Measurements from ENCODE around the gene CTDP1.

The CTDP1 gene

DNA sequence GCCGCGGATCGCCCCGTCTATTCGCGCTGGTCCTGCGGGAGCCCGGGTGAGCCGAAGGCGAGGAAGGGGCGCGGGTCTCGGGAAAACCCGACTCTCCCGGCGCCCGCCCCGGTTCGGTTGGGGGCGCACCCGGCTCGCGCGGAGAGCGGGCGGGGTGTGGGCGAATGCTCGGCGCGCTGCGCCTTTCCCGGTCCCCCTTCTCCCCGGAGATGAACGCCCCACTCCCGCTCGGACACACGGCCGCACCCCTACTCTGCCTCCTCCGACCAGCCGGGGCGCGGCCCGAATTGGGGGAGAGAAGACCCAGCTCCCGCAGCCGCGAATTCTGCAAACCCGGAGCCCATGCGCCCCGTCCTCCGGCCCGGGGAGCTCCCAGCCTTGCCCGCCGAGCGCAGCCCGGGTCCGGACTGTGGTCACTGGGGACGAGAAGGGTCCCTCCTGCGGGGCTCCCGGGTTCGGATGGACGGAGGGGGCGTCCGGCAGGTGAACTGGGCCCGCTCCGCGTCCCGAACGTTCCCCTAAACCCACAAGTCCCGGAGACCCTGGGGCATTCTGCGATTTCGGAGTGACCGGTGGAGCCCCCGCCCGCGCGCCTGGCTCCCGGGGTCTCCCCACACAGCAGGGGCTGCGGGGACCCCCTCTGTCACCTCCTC is 118.9 kb downstream of the CTDP1 start:
- H3K36me3 ChIP-seq (ENCODE audit: control insufficient read depth in 2 of 2, insufficient read depth in 1 of 2, low read length in 2 of 2), result no peaks in the 10 kb centered on the region
- H3K4me1 ChIP-seq (ENCODE audit: control insufficient read depth, insufficient read depth, low read length), result no peaks in the 10 kb centered on the region; the same call in 1 of the 2 replicates
- H3K27ac ChIP-seq (ENCODE audit: extremely low read depth, low read depth, low read length), result no peak overlapping the region
- CTCF ChIA-PET, result interaction anchor here (0.6 to 1.1 kb wide), 4 partner anchors 13 to 452 kb away, joined by 3 to 4 read pairs (median 3); no protein-coding TSS in a partner anchor
- peak overlapping the region; percentile 10 for H3K4me3 ChIP-seq (ENCODE audit: low read depth, low read length)
- TF ChIP-seq ZNF510 (tag by site-specific recombination; IDR thresholded peaks at IDR 0.05; ENCODE audit: insufficient replicate concordance), result no peak
- TF ChIP-seq, protein P1, sequence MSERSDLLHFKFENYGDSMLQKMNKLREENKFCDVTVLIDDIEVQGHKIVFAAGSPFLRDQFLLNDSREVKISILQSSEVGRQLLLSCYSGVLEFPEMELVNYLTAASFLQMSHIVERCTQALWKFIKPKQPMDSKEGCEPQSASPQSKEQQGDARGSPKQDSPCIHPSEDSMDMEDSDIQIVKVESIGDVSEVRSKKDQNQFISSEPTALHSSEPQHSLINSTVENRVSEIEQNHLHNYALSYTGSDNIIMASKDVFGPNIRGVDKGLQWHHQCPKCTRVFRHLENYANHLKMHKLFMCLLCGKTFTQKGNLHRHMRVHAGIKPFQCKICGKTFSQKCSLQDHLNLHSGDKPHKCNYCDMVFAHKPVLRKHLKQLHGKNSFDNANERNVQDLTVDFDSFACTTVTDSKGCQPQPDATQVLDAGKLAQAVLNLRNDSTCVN (tag by site-specific recombination; optimal IDR thresholded peaks at IDR 0.05), result no peak
- TF ChIP-seq, protein P2, sequence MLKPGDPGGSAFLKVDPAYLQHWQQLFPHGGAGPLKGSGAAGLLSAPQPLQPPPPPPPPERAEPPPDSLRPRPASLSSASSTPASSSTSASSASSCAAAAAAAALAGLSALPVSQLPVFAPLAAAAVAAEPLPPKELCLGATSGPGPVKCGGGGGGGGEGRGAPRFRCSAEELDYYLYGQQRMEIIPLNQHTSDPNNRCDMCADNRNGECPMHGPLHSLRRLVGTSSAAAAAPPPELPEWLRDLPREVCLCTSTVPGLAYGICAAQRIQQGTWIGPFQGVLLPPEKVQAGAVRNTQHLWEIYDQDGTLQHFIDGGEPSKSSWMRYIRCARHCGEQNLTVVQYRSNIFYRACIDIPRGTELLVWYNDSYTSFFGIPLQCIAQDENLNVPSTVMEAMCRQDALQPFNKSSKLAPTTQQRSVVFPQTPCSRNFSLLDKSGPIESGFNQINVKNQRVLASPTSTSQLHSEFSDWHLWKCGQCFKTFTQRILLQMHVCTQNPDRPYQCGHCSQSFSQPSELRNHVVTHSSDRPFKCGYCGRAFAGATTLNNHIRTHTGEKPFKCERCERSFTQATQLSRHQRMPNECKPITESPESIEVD (tag by site-specific recombination; IDR thresholded peaks at IDR 0.05), result no peak
- TF ChIP-seq, protein P3, sequence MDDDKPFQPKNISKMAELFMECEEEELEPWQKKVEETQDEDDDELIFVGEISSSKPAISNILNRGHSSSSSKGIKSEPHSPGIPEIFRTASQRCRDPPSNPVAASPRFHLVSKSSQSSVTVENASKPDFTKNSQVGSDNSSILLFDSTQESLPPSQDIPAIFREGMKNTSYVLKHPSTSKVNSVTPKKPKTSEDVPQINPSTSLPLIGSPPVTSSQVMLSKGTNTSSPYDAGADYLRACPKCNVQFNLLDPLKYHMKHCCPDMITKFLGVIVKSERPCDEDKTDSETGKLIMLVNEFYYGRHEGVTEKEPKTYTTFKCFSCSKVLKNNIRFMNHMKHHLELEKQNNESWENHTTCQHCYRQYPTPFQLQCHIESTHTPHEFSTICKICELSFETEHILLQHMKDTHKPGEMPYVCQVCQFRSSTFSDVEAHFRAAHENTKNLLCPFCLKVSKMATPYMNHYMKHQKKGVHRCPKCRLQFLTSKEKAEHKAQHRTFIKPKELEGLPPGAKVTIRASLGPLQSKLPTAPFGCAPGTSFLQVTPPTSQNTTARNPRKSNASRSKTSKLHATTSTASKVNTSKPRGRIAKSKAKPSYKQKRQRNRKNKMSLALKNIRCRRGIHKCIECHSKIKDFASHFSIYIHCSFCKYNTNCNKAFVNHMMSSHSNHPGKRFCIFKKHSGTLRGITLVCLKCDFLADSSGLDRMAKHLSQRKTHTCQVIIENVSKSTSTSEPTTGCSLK (tag by site-specific recombination; IDR thresholded peaks at IDR 0.05), result no peak
- no peak for TF ChIP-seq ZNF654 (tag by site-specific recombination; IDR thresholded peaks at IDR 0.05; ENCODE audit: low read depth)
- TF ChIP-seq ZNF530 (tag by site-specific recombination; IDR thresholded peaks at IDR 0.05; ENCODE audit: low read depth), result no peak
- no peak for TF ChIP-seq ZNF350 (tag by site-specific recombination; IDR thresholded peaks at IDR 0.05)
- TF ChIP-seq KLF9 (tag by site-specific recombination; IDR thresholded peaks at IDR 0.05; ENCODE audit: low read depth), result no peak
- TF ChIP-seq, protein P4, sequence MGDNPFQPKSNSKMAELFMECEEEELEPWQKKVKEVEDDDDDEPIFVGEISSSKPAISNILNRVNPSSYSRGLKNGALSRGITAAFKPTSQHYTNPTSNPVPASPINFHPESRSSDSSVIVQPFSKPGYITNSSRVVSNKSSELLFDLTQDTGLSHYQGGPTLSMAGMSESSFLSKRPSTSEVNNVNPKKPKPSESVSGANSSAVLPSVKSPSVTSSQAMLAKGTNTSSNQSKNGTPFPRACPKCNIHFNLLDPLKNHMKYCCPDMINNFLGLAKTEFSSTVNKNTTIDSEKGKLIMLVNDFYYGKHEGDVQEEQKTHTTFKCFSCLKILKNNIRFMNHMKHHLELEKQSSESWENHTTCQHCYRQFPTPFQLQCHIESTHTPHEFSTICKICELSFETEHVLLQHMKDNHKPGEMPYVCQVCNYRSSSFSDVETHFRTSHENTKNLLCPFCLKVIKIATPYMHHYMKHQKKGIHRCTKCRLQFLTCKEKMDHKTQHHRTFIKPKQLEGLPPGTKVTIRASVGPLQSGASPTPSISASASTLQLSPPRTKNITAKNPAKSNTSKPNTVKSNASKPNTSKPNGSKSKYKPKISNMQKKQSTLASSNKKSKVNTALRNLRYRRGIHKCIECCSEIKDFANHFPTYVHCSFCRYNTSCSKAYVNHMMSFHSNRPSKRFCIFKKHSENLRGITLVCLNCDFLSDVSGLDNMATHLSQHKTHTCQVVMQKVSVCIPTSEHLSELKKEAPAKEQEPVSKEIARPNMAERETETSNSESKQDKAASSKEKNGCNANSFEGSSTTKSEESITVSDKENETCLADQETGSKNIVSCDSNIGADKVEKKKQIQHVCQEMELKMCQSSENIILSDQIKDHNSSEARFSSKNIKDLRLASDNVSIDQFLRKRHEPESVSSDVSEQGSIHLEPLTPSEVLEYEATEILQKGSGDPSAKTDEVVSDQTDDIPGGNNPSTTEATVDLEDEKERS (tag by site-specific recombination; IDR thresholded peaks at IDR 0.05), result no peak
- no peak for TF ChIP-seq ZBTB1 (tag by site-specific recombination; IDR thresholded peaks at IDR 0.05)
- TF ChIP-seq KLF10 (tag by site-specific recombination; IDR thresholded peaks at IDR 0.05), result no peak
- TF ChIP-seq, protein P5, sequence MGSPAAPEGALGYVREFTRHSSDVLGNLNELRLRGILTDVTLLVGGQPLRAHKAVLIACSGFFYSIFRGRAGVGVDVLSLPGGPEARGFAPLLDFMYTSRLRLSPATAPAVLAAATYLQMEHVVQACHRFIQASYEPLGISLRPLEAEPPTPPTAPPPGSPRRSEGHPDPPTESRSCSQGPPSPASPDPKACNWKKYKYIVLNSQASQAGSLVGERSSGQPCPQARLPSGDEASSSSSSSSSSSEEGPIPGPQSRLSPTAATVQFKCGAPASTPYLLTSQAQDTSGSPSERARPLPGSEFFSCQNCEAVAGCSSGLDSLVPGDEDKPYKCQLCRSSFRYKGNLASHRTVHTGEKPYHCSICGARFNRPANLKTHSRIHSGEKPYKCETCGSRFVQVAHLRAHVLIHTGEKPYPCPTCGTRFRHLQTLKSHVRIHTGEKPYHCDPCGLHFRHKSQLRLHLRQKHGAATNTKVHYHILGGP (tag by site-specific recombination; IDR thresholded peaks at IDR 0.05), result no peak
- no peak for TF ChIP-seq ZNF660 (tag by site-specific recombination; IDR thresholded peaks at IDR 0.05)
- TF ChIP-seq ZNF174 (tag by site-specific recombination; IDR thresholded peaks at IDR 0.05), result no peak
- no peaks in the 10 kb centered on the region for H3K9me3 ChIP-seq (ENCODE audit: control insufficient read depth, insufficient read depth, low read depth, low read length)
- POLR2A ChIA-PET, result no interaction called here

DNA sequence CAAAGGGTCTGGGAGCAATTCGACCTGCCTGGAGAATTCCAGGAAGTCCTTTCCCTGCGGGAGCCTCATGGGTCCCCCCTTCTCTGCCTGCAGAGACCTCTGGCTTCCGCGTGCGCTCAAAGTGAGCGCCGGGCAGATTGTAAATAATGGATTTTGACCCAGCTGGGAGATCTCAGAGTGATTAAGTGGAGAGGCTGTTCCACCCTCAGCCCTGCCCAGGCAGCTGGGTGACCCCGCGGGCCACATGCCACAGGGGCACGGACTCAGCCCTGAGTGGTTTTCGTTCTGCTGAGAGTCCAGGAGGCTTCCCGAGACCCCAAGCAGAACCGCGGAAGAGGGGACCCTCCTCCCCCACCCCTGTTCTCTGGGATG is 119.4 kb downstream of the CTDP1 start:
- Histone ChIP-seq H3K4me1 (ENCODE audit: control insufficient read depth, insufficient read depth, low read length) (no peaks in the 10 kb centered on the region; the same call in 1 of the 2 replicates), H3K27ac (ENCODE audit: extremely low read depth, low read depth, low read length) (no peak overlapping the region), H3K36me3 (ENCODE audit: control insufficient read depth in 2 of 2, insufficient read depth in 1 of 2, low read length in 2 of 2) (no peaks in the 10 kb centered on the region), H3K9me3 (ENCODE audit: control insufficient read depth, insufficient read depth, low read depth, low read length) (no peaks in the 10 kb centered on the region), H3K4me3 (ENCODE audit: low read depth, low read length) (no peak overlapping the region)
- CTCF ChIA-PET, result interaction anchor here (1.1 kb wide), 1 partner anchor 14 kb away, joined by 3 read pairs; no protein-coding TSS in a partner anchor
- POLR2A ChIA-PET, result no interaction called here
- no peak for TF ChIP-seq ZSCAN23 (tag by site-specific recombination; IDR thresholded peaks at IDR 0.05)
- TF ChIP-seq, protein P6, sequence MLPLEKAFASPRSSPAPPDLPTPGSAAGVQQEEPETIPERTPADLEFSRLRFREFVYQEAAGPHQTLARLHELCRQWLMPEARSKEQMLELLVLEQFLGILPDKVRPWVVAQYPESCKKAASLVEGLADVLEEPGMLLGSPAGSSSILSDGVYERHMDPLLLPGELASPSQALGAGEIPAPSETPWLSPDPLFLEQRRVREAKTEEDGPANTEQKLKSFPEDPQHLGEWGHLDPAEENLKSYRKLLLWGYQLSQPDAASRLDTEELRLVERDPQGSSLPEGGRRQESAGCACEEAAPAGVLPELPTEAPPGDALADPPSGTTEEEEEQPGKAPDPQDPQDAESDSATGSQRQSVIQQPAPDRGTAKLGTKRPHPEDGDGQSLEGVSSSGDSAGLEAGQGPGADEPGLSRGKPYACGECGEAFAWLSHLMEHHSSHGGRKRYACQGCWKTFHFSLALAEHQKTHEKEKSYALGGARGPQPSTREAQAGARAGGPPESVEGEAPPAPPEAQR (tag by site-specific recombination; IDR thresholded peaks at IDR 0.05), result no peak
- TF ChIP-seq, protein P7, sequence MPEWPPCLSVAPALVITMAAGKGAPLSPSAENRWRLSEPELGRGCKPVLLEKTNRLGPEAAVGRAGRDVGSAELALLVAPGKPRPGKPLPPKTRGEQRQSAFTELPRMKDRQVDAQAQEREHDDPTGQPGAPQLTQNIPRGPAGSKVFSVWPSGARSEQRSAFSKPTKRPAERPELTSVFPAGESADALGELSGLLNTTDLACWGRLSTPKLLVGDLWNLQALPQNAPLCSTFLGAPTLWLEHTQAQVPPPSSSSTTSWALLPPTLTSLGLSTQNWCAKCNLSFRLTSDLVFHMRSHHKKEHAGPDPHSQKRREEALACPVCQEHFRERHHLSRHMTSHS (tag by site-specific recombination; IDR thresholded peaks at IDR 0.05), result no peak
- no peak for TF ChIP-seq SP2 (tag by site-specific recombination; IDR thresholded peaks at IDR 0.05)
- TF ChIP-seq ZNF560 (tag by site-specific recombination; IDR thresholded peaks at IDR 0.05; ENCODE audit: borderline replicate concordance), result no peak
- TF ChIP-seq KLF1 (tag by site-specific recombination; IDR thresholded peaks at IDR 0.05), result no peak
- TF ChIP-seq ZNF335 (tag by site-specific recombination; conservative IDR thresholded peaks at IDR 0.05), result no peak
- TF ChIP-seq ZBTB48 (tag by site-specific recombination; IDR thresholded peaks at IDR 0.05), result no peak

Data from HEK293 (cell line).